Small intestine (tissue), 7 donors: Measurements from ENCODE around the gene OSBP2. TPM values are rescaled to one million over a fixed set of nuclear protein-coding genes. Genes with fewer than 3 reads are reported as not detected.

Experiments used
- DNase-seq, 2 donors: peaks; one replicate each; pipeline versions ENCODE4 v3.0.0 to v3.0.0-alpha.2; 2013
- FAIRE-seq: peaks from 2 replicates; lab custom pipeline; 2012; peaks lifted over from hg19 to GRCh38; lab: Jason Lieb, UNC
- H3K27ac ChIP-seq, 3 donors: one replicate each; pipeline ENCODE4 v1.5.1; 2013; ENCODE audit warnings: low read length in 2 of 3, mild to moderate bottlenecking in 2 of 3, control low read depth in 1 of 3, inconsistent platforms in 1 of 3, low read depth in 1 of 3, moderate library complexity in 1 of 3
- H3K27me3 ChIP-seq, 3 donors: one replicate each; pipeline ENCODE4 v1.6.1; 2013; ENCODE audit warnings: low read length in 3 of 3, inconsistent platforms in 1 of 3; ENCODE audit not compliant: control insufficient read depth in 3 of 3, insufficient read depth in 3 of 3
- H3K36me3 ChIP-seq, 3 donors: one replicate each; pipeline ENCODE4 v1.6.1; 2013; ENCODE audit warnings: low read length in 3 of 3, inconsistent platforms in 1 of 3, low read depth in 1 of 3, mild to moderate bottlenecking in 1 of 3, moderate library complexity in 1 of 3; ENCODE audit not compliant: control insufficient read depth in 3 of 3, insufficient read depth in 2 of 3
- H3K4me1 ChIP-seq, 3 donors: one replicate each; pipeline ENCODE4 v1.6.1; 2013; ENCODE audit warnings: low read length in 2 of 3, inconsistent platforms in 1 of 3, low read depth in 1 of 3, mild to moderate bottlenecking in 1 of 3, moderate library complexity in 1 of 3; ENCODE audit not compliant: control insufficient read depth in 3 of 3, insufficient read depth in 2 of 3
- H3K4me3 ChIP-seq, 3 donors: one replicate each; pipeline ENCODE4 v1.5.1; 2013; ENCODE audit warnings: low read length in 3 of 3, control low read depth in 1 of 3, inconsistent platforms in 1 of 3, low read depth in 1 of 3, mild to moderate bottlenecking in 1 of 3, moderate library complexity in 1 of 3
- H3K9me3 ChIP-seq, 2 donors: one replicate each; pipeline ENCODE4 v1.6.1; 2013; ENCODE audit warnings: low read depth in 1 of 2, low read length in 1 of 2; ENCODE audit not compliant: control insufficient read depth in 2 of 2, insufficient read depth in 1 of 2
- WGBS, 3 donors: extraction: QIAGEN DNeasy Blood & Tissue Kit; methylation state at CpG; one replicate each; pipeline ENCODE4 v1.1.7; 2013; 5-methylcytosine and 5-hydroxymethylcytosine counted together
- polyA plus RNA-seq, 4 donors: library from polyadenylated mRNA; stranded (reverse) in 3 of 4; unstranded in 1 of 4; fragments of 200-250 nt in 3 of 4; fragments of 120-200 nt in 1 of 4; gene quantifications; one replicate each; pipeline versions ENCODE4 v1.2.1 to v1.2.3, GENCODE V29; 2013
- donor health status: healthy with polysubstance abuse.
- donor health status: control.
- donor health status: control.
- donor health status: Bipolar disorder and iron deficiency.
- donor health status: healthy.

The OSBP2 gene
- polyA plus RNA-seq, 4 donors: 1.3 to 99.3 (median 1.8) TPM

DNA sequence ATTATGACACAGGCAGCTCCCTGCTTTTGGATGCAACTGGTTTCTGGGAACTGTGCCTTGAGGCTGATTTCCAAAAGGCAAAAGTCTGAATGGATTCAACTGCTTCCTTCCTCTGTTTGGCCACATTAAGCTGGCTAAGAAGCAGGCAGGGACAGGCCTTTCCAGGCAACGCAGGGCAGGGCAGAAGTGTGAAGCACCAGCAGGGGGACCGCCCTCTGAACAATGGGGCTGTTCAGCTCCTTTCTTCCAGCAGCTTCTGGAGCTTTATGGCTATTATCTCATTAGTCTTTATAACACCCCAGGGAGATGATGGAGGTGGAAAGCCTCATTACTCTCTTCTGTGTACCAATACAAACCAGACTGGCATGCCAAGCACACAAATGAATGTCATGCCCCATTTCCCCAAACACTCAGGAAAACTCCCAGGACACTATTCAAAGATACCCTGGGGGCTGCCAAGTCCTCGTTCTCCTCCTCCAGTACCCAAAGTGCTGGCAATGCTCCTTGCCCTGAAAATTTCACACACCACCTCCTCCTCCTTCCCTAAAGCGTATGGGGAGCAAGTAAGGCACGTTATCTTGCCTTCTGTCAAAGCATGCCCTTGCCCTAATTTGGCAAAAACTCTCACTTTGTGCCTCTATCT is 252.6 kb downstream of the OSBP2 start:
- H3K27me3 ChIP-seq: no peaks in the 10 kb centered on the region
- 45 to 61% (median 54%) methylated on average over 5 of the region's 5 CpGs for WGBS, 3 donors
- H3K4me1 ChIP-seq: no peaks in the 10 kb centered on the region
- no peaks in the 10 kb centered on the region for H3K9me3 ChIP-seq
- DNase-seq: peak in 1 of 2 donors; percentile 25
- H3K4me3 ChIP-seq: no peak overlapping the region
- peak overlapping the region in 1 of 3 donors; percentile 23 for H3K27ac ChIP-seq
- FAIRE-seq: no peak
- peaks cover 15 to 60% (median 16%) of the 10 kb centered on the region in 3 donors for H3K36me3 ChIP-seq

DNA sequence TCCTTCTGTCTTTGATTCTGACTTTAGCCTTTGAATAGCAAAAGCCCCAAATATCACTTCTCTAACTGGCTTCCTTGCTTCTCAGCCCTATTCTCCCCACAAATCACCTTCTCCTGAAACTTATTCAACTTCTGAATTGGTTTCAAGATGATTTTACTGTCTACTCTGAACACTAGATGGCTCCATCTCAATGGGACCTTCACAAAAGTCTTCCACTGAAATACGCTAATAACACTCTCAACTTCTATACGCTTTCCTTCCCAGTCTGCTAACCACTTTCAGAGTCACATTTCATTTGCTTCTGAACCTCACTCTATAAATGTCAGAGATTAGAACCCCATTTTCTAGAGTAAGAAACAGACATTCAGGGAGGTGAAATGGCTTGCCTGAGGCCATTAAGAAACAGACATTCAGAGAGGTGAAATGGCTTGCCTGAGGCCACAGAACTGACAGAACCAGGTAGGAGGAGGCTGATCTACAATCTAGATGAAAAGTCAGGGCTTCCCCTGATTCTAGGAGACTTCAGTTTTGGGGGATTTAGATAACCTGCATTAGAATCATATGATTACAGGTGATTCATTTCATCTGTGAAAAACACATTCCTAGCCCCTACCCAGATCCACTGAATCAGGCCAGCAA is 253.3 kb downstream of the OSBP2 start:
- WGBS, 3 donors: 32 to 39% (median 32%) methylated on average over 2 of the region's 2 CpGs
- peak; percentile 67 to 69 for DNase-seq

DNA sequence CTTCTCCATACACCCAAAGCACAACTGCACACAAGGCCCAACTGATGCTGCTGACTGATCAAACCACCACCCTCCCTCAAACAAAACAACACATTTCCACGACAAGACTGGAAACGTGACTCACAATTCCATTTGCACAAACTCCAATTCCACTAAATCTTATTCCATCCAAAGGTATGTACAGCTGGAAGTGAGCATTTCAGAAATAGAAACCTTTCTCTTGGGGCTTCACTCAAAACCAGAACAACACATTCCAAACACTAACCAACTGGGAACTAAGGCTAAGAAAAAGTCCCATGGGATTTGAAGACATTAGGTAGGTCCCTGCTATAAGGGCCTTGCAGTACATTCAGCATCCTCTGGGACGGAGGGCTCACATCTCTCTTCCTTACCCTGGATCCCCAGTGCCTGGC is 254.3 kb downstream of the OSBP2 start:
- FAIRE-seq (no peak), DNase-seq (no peak)
- Histone ChIP-seq H3K4me3 (no peak overlapping the region), H3K9me3 (no peaks in the 10 kb centered on the region), H3K36me3 (peaks cover 17 to 51% (median 19%) of the 10 kb centered on the region in 3 donors), H3K27me3 (no peaks in the 10 kb centered on the region), H3K27ac (no peak overlapping the region), H3K4me1 (no peaks in the 10 kb centered on the region)
- WGBS, 3 donors: 64 to 81% (median 81%) methylated on average over 3 of the region's 3 CpGs

More for the DNA sequence above, 253.3 kb downstream of the OSBP2 start:
- Histone ChIP-seq H3K9me3 (no peaks in the 10 kb centered on the region), H3K27me3 (no peaks in the 10 kb centered on the region), H3K27ac (peak overlapping the region in 1 of 3 donors; percentile 0), H3K4me3 (no peak overlapping the region), H3K36me3 (peaks cover 16 to 55% (median 16%) of the 10 kb centered on the region in 3 donors), H3K4me1 (no peaks in the 10 kb centered on the region)
- no peak for FAIRE-seq

- DNase-seq (no peak), FAIRE-seq (no peak)
- WGBS, 3 donors: 77 to 86% (median 79%) methylated on average over 7 of the region's 7 CpGs
Observed at GRCh38 chr22:30949934-30950660, 255.4 kb downstream of the OSBP2 start.

GRCh38 chr22:30953206-30953605 is 258.5 kb downstream of the OSBP2 start:
- WGBS, 3 donors: 89 to 94% (median 93%) methylated on average over 2 of the region's 2 CpGs

More at GRCh38 chr22:30949934-30950660, 255.4 kb downstream of the OSBP2 start:
- Histone ChIP-seq H3K9me3 (no peaks in the 10 kb centered on the region), H3K36me3 (peaks cover 9 to 41% (median 17%) of the 10 kb centered on the region in 3 donors), H3K27ac (no peak overlapping the region), H3K4me1 (no peaks in the 10 kb centered on the region), H3K4me3 (no peak overlapping the region), H3K27me3 (no peaks in the 10 kb centered on the region)

DNA sequence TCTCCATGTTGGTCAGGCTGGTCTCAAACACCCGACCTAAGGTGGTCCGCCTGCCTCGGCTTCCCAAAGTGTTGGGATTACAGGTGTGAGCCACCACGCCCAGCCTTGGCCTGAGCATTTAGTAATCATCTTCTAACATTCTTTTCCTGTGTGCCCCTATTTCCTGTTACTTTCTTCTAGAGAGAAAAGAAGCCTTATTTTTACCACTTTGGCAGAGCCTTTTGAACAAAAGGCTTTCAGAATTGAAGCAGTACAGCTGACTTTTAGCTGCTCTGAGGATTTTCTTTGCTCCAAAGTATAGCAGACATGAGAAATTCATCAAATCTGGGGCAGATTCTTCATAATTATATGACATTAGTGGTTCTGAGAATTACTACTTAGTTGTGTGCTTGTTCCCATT is 260.5 kb downstream of the OSBP2 start:
- Histone ChIP-seq H3K9me3 (no peaks in the 10 kb centered on the region), H3K27ac (no peak overlapping the region), H3K27me3 (no peaks in the 10 kb centered on the region), H3K4me1 (no peaks in the 10 kb centered on the region), H3K4me3 (no peak overlapping the region), H3K36me3 (peaks cover 2 to 14% (median 10%) of the 10 kb centered on the region in 3 donors)
- no peak for FAIRE-seq
- no peak for DNase-seq
- 91 to 100% (median 93%) methylated on average over 4 of the region's 4 CpGs for WGBS, 3 donors

More at GRCh38 chr22:30953206-30953605, 258.5 kb downstream of the OSBP2 start:
- DNase-seq (no peak), FAIRE-seq (no peak)
- Histone ChIP-seq H3K27ac (no peak overlapping the region), H3K9me3 (no peaks in the 10 kb centered on the region), H3K27me3 (no peaks in the 10 kb centered on the region), H3K4me1 (no peaks in the 10 kb centered on the region), H3K36me3 (peaks cover 2 to 22% (median 10%) of the 10 kb centered on the region in 3 donors), H3K4me3 (no peak overlapping the region)

Other genes with a start within 250 kb of the OSBP2 start
- not detected for gene SEC14L3, start 222.9 kb upstream of the OSBP2 start, polyA plus RNA-seq
- gene SEC14L4, start 189.2 kb upstream of the OSBP2 start, polyA plus RNA-seq: under 1 TPM in 2 of 4 donors, not detected in 2; 0.04 to 0.06 TPM
- 1 to 10 TPM in 1 of 4 donors, under 1 TPM in 1, not detected in 2; 0.15 to 1.2 TPM for gene SEC14L6, start 148.1 kb upstream of the OSBP2 start, polyA plus RNA-seq
- 10 to 100 TPM; 11.1 to 89.5 (median 50.8) TPM for gene GAL3ST1, start 120.2 kb upstream of the OSBP2 start, polyA plus RNA-seq
- gene PES1, start 103.0 kb upstream of the OSBP2 start, polyA plus RNA-seq: 10 to 100 TPM; 37.1 to 68.3 (median 59.0) TPM
- 10 to 100 TPM in 3 of 4 donors, 1 to 10 TPM in 1; 8.7 to 52.5 (median 16.2) TPM for gene TCN2, start 87.7 kb upstream of the OSBP2 start, polyA plus RNA-seq
- 1 to 10 TPM in 2 of 4 donors, under 1 TPM in 2; 0.54 to 2.2 (median 1.4) TPM for gene SLC35E4, start 59.1 kb upstream of the OSBP2 start, polyA plus RNA-seq
- 1 to 10 TPM; 4.3 to 9.4 (median 7.7) TPM for gene DUSP18, start 27.0 kb upstream of the OSBP2 start, polyA plus RNA-seq